Transverse colon (tissue), 4 donors: ENCODE results near the gene KRTAP1-5. TPM values are rescaled to one million over a fixed set of nuclear protein-coding genes. Genes with fewer than 3 reads are reported as not detected.

ENCODE experiments used
- DNase-seq: peaks from one replicate; pipeline ENCODE4 v3.0.0-alpha.2; 2019
- H3K27ac ChIP-seq, 4 donors: fragments of 200-600 bp; sonication (generic); 2 replicates each; pipeline ENCODE4 v1.5.1; 2016 to 2018; ENCODE audit warnings: inconsistent platforms in 4 of 4
- H3K27me3 ChIP-seq: fragments of 200-600 bp; sonication (generic); 2 replicates; pipeline ENCODE4 v1.5.1; 2017; ENCODE audit warnings: inconsistent platforms
- H3K36me3 ChIP-seq, 4 donors: fragments of 200-600 bp; sonication (generic); 2 replicates each; pipeline ENCODE4 v1.5.1; 2017 to 2019; ENCODE audit warnings: inconsistent platforms in 4 of 4
- H3K4me1 ChIP-seq, 4 donors: fragments of 200-600 bp; sonication (generic); 2 replicates each; pipeline ENCODE4 v1.5.1; 2017 to 2020; ENCODE audit warnings: inconsistent platforms in 4 of 4
- H3K4me3 ChIP-seq, 4 donors: fragments of 200-600 bp; sonication (generic); 1 replicate in 1 of 4; 2 replicates in 3 of 4; pipeline versions ENCODE4 v1.5.1 to v1.6.1; 2017 to 2019; ENCODE audit warnings: inconsistent platforms in 4 of 4
- H3K9me3 ChIP-seq, 2 donors: fragments of 200-600 bp; sonication (generic); 2 replicates each; pipeline ENCODE4 v1.5.1; 2017 to 2019; ENCODE audit warnings: inconsistent platforms in 2 of 2
- EP300 ChIP-seq: sonication (generic); formaldehyde crosslinking; IDR thresholded peaks from one replicate; pipeline ENCODE4 v1.6.1; 2017; ENCODE audit warnings: antibody characterized with exemption, low read depth
- POLR2A ChIP-seq: fragments of 450-650 bp; IDR thresholded peaks from one replicate; pipeline ENCODE4 v1.6.1; 2016; ENCODE audit warnings: antibody characterized with exemption, mild to moderate bottlenecking, moderate library complexity
- POLR2AphosphoS5 ChIP-seq, 3 donors: sonication (generic); formaldehyde crosslinking; IDR thresholded peaks; one replicate each; pipeline ENCODE4 v1.6.1; 2016; ENCODE audit warnings: antibody characterized with exemption in 3 of 3
- WGBS, 2 donors: methylation state at CpG; one replicate each; pipeline ENCODE4 v1.1.5; 2018; ENCODE audit warnings: low coverage in 1 of 2; 5-methylcytosine and 5-hydroxymethylcytosine counted together
- in situ Hi-C, 4 donors: fragments of 200-750 bp; cut with MboI; loops; one replicate each; pipeline versions ENCODE4 v1.15.0 to v1.15.1; 2017; ENCODE audit warnings: low sequenced_read_pairs in 3 of 4, low pct_ligation_motif_present in 1 of 4, low pct_unique_long_range_greater_than_20kb in 1 of 4
- intact Hi-C: fragments of 100-400 bp; cut with DNase I; formaldehyde crosslinking; loops from one replicate; pipeline ENCODE4 v1.15.1; 2023; ENCODE audit warnings: low total_unique reads
- total RNA-seq, 4 donors: library from RNA; depleted of rRNA; stranded (reverse); fragments of >200 nt; gene quantifications; one replicate each; pipeline ENCODE4 v1.1.0, GENCODE V29; 2016
- TF ChIP-seq, protein P1 (sequence below), 5 experiments: fragments of 200-600 bp in 3 of 5; fragments of 450-650 bp in 2 of 5; sonication (generic) in 3 of 5; IDR thresholded peaks; 1 replicate in 2 of 5; 2 replicates in 3 of 5; pipeline ENCODE4 v1.5.1; 2016 to 2017; ENCODE audit warnings: antibody characterized with exemption in 5 of 5, inconsistent platforms in 3 of 5, mild to moderate bottlenecking in 2 of 5, moderate library complexity in 1 of 5

The KRTAP1-5 gene
- total RNA-seq, 4 donors from 2014 or later, result not detected

DNA sequence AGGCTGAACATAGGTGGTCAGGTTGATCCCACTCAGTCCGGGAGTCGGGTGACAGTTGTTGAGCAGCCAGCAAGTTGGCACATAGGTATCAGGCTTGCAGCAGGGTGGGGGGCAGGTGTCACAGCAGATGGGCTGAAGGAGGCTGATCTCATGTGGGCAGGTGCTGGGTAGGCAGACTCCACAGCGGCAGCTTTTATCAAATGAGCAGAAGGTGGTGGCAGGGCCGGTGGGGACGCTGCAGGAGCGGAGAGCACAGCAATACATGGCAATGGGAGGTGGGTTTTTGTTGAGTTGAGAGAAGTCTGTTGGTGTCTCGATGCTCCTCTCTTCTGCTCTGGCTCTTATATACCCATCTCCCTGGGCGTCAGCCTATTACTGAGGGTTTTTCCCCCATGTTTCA lies 18.2 kb downstream of the KRTAP1-5 start, which contains the start of gene KRTAP3-1:
KRTAP3-1 (minus strand) TSS at position 318 of the 400 bp plus-strand sequence; CDS start at position 264, 54 bp downstream.
- 82 to 87% methylated on average over 2 to 8 of the region's 8 CpGs for WGBS, 2 donors
- Histone ChIP-seq H3K4me3 (no peak within 1 kb of the TSS), H3K4me1 (no peaks in the 10 kb centered on the region), H3K36me3 (no peaks in the 10 kb centered on the region), H3K27ac (no peak within 1 kb of the TSS), H3K9me3 (no peaks in the 10 kb centered on the region), H3K27me3 (no peaks in the 10 kb centered on the region)
- in situ Hi-C loops, result no loop called here
- TF ChIP-seq, protein P1, sequence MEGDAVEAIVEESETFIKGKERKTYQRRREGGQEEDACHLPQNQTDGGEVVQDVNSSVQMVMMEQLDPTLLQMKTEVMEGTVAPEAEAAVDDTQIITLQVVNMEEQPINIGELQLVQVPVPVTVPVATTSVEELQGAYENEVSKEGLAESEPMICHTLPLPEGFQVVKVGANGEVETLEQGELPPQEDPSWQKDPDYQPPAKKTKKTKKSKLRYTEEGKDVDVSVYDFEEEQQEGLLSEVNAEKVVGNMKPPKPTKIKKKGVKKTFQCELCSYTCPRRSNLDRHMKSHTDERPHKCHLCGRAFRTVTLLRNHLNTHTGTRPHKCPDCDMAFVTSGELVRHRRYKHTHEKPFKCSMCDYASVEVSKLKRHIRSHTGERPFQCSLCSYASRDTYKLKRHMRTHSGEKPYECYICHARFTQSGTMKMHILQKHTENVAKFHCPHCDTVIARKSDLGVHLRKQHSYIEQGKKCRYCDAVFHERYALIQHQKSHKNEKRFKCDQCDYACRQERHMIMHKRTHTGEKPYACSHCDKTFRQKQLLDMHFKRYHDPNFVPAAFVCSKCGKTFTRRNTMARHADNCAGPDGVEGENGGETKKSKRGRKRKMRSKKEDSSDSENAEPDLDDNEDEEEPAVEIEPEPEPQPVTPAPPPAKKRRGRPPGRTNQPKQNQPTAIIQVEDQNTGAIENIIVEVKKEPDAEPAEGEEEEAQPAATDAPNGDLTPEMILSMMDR (IDR thresholded peaks at IDR 0.05), result no peak
- no peak for TF ChIP-seq EP300
- no peak for TF ChIP-seq POLR2A
- intact Hi-C loops, result no loop called here
- no peak for DNase-seq

DNA sequence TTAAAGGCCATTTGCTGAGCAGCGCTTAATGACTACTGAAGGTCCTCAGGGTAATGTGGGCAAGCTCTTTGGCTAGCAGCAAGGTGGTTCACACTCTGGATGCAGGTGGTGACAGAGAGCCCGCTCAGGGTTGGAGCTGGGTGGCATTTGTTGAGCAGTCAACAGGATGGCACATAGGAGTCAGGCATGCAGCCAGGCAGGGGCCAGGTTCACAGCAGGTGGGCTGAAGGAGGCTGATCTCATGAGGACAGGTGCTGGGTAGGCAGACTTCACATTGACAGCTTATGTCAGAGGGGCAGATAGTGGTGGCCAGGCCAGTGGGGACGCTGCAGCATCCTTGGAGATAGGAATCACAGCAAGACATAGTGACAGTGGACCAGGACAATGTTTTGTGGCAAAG lies 22.6 kb downstream of the KRTAP1-5 start:
- intact Hi-C loops (no loop called here), in situ Hi-C loops (no loop called here)
- H3K27me3 ChIP-seq, result no peaks in the 10 kb centered on the region
- 74% methylated on average over 3 of the region's 3 CpGs; no CpG with 5 or more reads in 1 of the 2 donors for WGBS, 2 donors
- no peaks in the 10 kb centered on the region for H3K4me1 ChIP-seq
- no peaks in the 10 kb centered on the region for H3K9me3 ChIP-seq
- DNase-seq, result no peak
- TF ChIP-seq, protein P1 (IDR thresholded peaks at IDR 0.05), result no peak
- TF ChIP-seq POLR2AphosphoS5 (IDR thresholded peaks at IDR 0.05) (no peak), POLR2A (no peak), EP300 (no peak)
- no peak overlapping the region for H3K4me3 ChIP-seq
- no peaks in the 10 kb centered on the region for H3K36me3 ChIP-seq
- no peak overlapping the region for H3K27ac ChIP-seq

DNA sequence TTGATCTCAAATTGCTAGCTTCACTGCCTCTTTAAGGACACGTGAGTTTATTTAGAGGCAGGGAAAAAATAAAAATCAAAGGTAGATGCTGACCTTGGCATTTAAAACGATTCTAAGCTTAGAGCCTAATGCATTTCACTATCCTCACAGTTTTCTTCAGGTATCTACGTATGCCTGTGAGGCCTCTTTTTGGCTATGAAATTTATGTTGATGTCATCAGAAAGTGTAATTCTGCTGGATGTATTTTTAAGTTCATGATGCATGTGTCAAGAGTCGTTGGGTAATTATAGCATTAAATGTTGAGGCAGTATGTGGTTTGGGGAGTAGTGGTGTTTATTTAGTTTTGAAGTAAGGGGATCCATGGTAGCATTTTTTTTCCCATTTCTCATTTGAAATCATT lies 23.1 kb downstream of the KRTAP1-5 start:
- Histone ChIP-seq H3K4me1 (no peaks in the 10 kb centered on the region), H3K9me3 (no peaks in the 10 kb centered on the region), H3K27ac (no peak overlapping the region), H3K4me3 (no peak overlapping the region), H3K27me3 (no peaks in the 10 kb centered on the region), H3K36me3 (no peaks in the 10 kb centered on the region)
- in situ Hi-C loops, result no loop called here
- intact Hi-C loops, result no loop called here
- TF ChIP-seq EP300 (no peak), POLR2AphosphoS5 (IDR thresholded peaks at IDR 0.05) (no peak), POLR2A (no peak)
- TF ChIP-seq, protein P1 (IDR thresholded peaks at IDR 0.05), result no peak
- no peak for DNase-seq
- WGBS, 2 donors, result 67 to 69% methylated on average over 1 to 4 of the region's 4 CpGs

DNA sequence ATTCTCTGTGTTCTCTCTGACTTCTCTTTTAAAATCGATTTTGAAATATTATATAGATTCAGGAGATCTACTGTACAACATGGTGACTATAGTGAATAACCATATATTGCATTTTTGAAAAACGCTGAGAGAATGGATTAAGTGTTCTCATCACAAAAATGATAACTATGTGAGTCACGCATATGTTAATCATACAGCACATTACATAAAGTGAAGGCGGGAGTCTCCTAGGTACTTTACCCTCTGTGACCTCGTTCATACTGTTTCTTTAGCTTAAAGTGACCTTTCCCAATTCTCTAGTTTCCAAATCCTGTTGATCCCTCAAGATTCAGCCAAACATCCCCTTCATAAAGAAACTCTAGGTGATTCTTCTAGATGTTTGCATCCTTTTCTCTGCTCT lies 24.2 kb downstream of the KRTAP1-5 start:
- Histone ChIP-seq H3K27me3 (no peaks in the 10 kb centered on the region), H3K27ac (no peak overlapping the region), H3K9me3 (no peaks in the 10 kb centered on the region), H3K36me3 (no peaks in the 10 kb centered on the region), H3K4me3 (no peak overlapping the region), H3K4me1 (no peaks in the 10 kb centered on the region)
- TF ChIP-seq POLR2AphosphoS5 (IDR thresholded peaks at IDR 0.05), result no peak
- TF ChIP-seq, protein P1 (IDR thresholded peaks at IDR 0.05), result no peak
- TF ChIP-seq EP300, result no peak
- TF ChIP-seq POLR2A, result no peak
- intact Hi-C loops (no loop called here), in situ Hi-C loops (no loop called here)
- no peak for DNase-seq
- WGBS, 2 donors, result 47 to 52% methylated on average over 5 of the region's 5 CpGs
